HL-60/S4 (cell line): ENCODE measurements around the gene MYRF.

Experiments used
- in situ Hi-C: fragments of 300-500 bp; cut with MboI; formaldehyde crosslinking; loops from 2 replicates; pipeline ENCODE4 v1.14.3; 2022; ENCODE audit warnings: low sequenced_read_pairs

MYRF gene

GRCh38 chr11:61774411-61774810 is 22.0 kb downstream of the MYRF start:
- in situ Hi-C loops = no loop called here

- in situ Hi-C loops = no loop called here
Measured at GRCh38 chr11:61775106-61775505, 22.7 kb downstream of the MYRF start.

- in situ Hi-C loops = no loop called here
Measured at GRCh38 chr11:61775606-61776554, 23.4 kb downstream of the MYRF start.

- in situ Hi-C loops = no loop called here
Measured at GRCh38 chr11:61776561-61777075, 24.2 kb downstream of the MYRF start.

GRCh38 chr11:61777234-61778090 is 25.0 kb downstream of the MYRF start:
- in situ Hi-C loops = no loop called here

- in situ Hi-C loops = no loop called here
Measured at GRCh38 chr11:61778357-61778886, 26.0 kb downstream of the MYRF start.

- in situ Hi-C loops = no loop called here
Measured at GRCh38 chr11:61778920-61779650, 26.6 kb downstream of the MYRF start.

- in situ Hi-C loops = no loop called here
Measured at GRCh38 chr11:61779666-61780525, 27.5 kb downstream of the MYRF start.

GRCh38 chr11:61780581-61781162 is 28.2 kb downstream of the MYRF start:
- in situ Hi-C loops = no loop called here

- in situ Hi-C loops = no loop called here
Measured at GRCh38 chr11:61781585-61781984, 29.1 kb downstream of the MYRF start.

- in situ Hi-C loops = no loop called here
Measured at GRCh38 chr11:61782299-61782698, 29.9 kb downstream of the MYRF start.

- in situ Hi-C loops = no loop called here
Measured at GRCh38 chr11:61782841-61783240, 30.4 kb downstream of the MYRF start.

GRCh38 chr11:61783717-61784505 is 31.5 kb downstream of the MYRF start:
- in situ Hi-C loops = no loop called here

- in situ Hi-C loops = no loop called here
Measured at GRCh38 chr11:61784506-61784805, 32.0 kb downstream of the MYRF start.

GRCh38 chr11:61785837-61786402 is 33.5 kb downstream of the MYRF start:
- in situ Hi-C loops = no loop called here

- in situ Hi-C loops = no loop called here
Measured at GRCh38 chr11:61787928-61788491, 35.6 kb downstream of the MYRF start.

- in situ Hi-C loops = no loop called here
Measured at GRCh38 chr11:61791737-61792309, 39.4 kb downstream of the MYRF start.
